Measurements from ENCODE around the gene KIF25.

The KIF25 gene

GRCh38 chr6:168049277-168049676, 51.8 kb downstream of the KIF25 start:
- no peak for DNase-seq (ENCODE audit: low read depth in 2 of 2, low spot score in 1 of 2)

- DNase-seq (ENCODE audit: low read depth in 2 of 2, low spot score in 1 of 2): no peak
Observed at GRCh38 chr6:168049706-168050224, 52.3 kb downstream of the KIF25 start.

DNA sequence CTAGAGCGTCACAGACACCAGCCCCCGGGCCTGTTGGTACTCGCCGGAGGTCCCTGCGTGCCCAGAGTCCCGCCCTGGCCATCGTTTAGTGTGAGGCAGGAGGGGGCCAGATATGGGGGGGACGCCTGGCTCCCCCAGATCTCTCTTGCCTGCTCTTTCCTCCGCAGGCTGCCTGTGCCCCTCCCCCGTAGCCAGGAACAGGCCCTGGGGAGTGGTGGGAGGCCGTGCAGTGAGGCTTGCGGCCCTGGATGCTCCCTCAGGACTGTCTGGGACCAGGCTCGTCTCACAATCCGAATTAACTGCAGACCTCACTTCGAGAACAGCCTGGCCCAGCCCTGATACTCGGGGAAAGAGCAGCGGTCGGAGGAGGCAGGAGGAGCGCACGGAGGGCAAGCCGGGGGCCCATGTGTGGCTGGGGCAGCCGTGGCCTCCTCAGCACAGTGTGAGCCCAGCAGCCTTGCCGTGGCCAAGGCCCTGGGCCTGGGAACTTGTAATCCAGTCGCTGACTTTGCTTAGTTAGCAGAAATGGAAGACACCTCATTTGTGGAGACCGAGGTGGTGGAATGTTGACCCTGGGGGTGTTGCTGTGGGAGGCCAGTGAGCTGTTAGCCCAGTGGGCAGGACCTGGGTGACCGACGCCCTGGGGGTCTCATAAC, 52.9 kb downstream of the KIF25 start:
- DNase-seq (ENCODE audit: low read depth in 2 of 2, low spot score in 1 of 2): no peak

- DNase-seq (ENCODE audit: low read depth in 2 of 2, low spot score in 1 of 2): no peak
Observed at GRCh38 chr6:168050881-168051586, 53.6 kb downstream of the KIF25 start.

DNA sequence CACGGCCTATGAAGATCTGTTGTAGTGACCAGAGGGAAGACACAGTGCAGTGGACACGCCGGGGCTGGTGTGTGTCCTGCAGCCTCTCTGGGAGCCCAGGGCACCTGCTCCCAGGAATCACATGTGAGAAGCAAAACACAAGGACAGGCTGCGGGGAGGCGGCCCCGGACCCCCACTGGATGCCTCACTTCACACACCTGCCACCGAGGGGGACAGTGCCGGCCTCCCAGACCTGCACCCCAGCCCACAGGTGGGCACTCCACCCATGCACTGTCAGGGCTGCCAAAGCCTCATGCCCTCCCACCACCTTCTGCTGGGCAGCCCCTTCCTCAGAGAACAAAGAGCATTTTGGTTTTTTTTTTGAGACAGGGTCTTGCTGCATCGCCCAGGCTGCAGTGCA, 54.2 kb downstream of the KIF25 start:
- DNase-seq (ENCODE audit: low read depth in 2 of 2, low spot score in 1 of 2): no peak

- DNase-seq (ENCODE audit: low read depth in 2 of 2, low spot score in 1 of 2): no peak
Observed at GRCh38 chr6:168052291-168052891, 54.9 kb downstream of the KIF25 start.

GRCh38 chr6:168053086-168053956, 55.9 kb downstream of the KIF25 start:
- DNase-seq (ENCODE audit: low read depth in 2 of 2, low spot score in 1 of 2): no peak

DNA sequence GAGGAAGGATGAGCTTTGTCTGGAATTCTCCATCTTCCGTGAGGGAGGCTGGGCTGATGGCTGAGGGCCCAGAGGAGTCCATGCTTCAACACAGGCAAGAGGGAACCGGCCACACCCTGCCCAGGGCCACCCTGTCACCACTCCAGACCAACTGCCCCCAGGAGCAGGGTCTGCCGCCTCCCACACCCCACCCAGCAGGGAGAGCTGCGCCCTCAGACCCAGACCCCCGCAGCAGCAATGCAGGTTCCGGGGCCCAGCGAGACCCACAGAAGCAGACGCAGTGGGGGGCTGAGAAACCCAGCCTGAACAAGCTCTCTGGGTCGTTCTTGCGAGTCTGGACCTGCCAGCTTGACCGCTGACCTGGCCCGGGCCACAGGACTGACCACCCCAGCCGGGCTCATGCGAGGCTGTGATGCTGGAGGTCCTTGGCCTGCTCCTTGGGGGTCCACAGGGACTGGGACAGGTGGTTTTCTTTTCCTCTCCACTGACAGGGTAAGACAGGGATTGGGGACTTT, 56.5 kb downstream of the KIF25 start:
- DNase-seq (ENCODE audit: low read depth in 2 of 2, low spot score in 1 of 2): no peak

DNA sequence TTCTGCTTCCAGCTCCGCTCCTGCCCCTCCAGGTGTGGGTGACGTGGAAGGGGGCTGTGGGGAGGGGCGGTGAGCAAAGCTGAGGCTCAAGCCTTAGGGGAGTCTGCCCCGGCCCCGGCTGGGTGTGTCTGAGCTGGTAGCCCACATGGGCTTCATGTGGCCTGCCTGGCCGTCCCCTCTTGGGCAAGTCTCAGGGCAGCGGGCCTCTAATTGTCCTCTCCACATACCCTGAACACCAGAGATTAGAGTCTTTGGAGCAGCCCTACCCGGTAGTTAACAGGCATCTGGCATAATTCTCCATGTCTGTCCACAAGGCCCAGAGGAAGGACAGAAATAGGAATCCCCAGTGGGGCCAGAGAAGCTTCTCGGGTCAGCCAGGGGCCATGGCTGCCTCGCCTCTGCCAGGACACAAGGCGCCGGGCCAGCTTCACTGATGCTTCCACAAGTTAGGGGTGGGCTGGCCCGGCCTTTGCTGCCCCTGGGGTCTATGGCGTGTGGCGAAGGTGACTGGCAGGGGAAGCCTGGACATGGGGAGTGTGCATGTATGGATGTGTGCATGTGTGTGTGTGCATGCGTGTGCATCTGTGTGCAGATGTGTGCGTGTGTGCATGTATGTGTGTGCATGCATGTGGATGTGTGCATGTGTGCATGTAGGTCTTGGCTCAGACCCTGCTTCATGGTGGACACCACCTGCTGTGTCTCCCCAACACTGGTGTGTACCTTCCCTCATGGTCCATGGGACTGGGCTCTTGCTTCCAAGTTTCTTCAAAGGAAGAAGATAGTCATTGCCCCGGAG, 57.5 kb downstream of the KIF25 start:
- no peak for DNase-seq (ENCODE audit: low read depth in 2 of 2, low spot score in 1 of 2)

- no peak for DNase-seq (ENCODE audit: low read depth in 2 of 2, low spot score in 1 of 2)
Observed at GRCh38 chr6:168055696-168056489, 58.4 kb downstream of the KIF25 start.

DNA sequence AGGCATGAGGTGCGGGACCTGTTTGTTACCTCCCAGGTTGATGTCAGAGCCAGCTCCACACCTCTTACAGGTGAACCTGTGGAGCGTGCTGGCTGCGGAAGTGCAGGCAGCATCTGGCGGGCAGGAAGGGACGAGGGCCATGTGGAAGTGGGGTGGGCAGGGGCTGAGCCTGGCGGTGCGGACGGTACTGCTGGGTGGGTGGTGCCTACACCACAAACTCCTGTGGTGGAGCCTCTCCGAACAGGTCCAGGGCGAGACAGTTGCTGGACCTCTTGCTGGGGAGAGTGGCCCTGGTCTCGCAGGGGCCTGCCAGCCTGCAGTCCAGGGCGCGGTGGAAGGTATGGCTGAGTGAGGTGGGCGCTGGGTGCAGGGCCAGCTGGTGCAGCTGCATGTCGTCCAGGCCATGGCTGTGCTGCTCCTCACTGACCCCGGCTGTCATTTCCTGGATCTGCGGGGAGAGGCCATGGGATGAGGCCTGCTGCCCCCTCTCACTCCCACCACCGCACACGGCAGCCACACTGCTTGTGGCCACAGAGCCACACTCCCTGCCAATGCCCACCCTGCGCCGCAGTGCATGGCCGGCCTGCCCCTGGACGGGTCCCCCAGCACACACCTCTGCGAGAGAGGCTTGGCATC, 59.5 kb downstream of the KIF25 start:
- no peak for DNase-seq (ENCODE audit: low read depth in 2 of 2, low spot score in 1 of 2)

DNA sequence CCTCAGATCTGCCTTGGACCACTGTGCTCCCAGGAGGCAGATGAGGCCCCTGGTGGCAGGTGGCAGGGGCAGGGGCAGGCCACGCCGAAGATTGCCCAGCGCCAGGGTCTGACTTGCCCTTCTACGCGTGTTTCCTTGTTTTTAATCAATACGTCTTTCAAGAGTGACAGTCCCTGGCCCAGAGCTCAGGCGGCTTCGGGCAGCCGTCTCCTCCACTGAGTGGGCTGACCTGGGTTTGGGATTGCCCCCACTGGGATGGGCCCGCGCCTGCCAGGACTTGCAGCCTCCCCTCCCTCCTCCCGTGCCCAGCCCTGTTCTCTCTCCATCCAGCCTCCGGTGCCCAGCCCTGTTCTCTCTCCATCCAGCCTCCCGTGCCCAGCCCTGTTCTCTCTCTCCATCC, 60.4 kb downstream of the KIF25 start:
- DNase-seq (ENCODE audit: low read depth in 2 of 2, low spot score in 1 of 2): no peak

- DNase-seq (ENCODE audit: low read depth in 2 of 2, low spot score in 1 of 2): no peak
Observed at GRCh38 chr6:168058691-168059551, 61.5 kb downstream of the KIF25 start.

- no peak for DNase-seq (ENCODE audit: low read depth in 2 of 2, low spot score in 1 of 2)
Observed at GRCh38 chr6:168060521-168060931, 63.1 kb downstream of the KIF25 start.

GRCh38 chr6:168061269-168062210, 64.1 kb downstream of the KIF25 start:
- no peak for DNase-seq (ENCODE audit: low read depth in 2 of 2, low spot score in 1 of 2)

DNA sequence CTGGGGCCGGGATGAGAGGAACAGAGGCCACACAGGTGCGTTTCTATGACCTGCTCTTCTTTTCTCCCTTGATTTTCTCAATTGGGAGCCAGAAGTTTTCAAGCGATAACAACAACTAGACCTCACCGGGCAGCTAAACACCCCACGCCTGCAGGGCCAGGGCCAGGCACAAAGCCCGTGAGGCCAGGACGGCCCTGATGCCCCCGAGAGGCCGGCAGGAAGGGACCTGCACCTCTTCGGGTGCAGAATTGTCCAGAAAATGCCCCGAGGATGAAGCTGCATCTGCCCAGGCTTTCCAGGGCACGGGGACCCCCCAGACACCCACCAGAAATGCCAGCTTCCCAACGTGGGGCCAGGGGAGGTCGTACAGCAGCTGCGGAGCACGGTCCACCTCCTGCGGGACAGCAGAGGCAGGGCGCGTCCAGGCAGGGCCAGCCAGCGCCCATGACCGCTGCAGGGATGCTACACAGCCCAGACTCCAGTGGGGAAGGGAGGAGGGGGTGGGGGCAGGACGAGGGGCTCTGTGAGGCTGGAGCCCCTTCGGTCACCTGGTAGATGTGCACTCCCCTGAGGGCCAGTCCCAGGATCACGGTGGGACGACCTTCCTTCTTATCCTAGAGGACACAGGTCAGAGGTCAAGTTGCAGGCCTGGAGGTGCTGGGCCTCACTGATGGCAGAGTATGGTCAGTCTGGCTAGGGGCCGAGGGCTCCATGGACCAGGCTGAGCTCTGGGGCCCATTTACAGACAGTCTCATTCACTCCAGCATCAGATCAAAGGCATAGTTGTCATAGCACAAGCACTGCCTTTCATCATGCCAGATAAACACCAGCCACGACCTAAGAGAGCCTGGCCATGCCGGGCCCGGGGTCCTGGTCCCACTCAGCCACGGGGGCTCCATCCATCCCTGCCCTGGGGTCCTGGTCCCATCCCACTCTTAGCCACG, 65.1 kb downstream of the KIF25 start:
- no peak for DNase-seq (ENCODE audit: low read depth in 2 of 2, low spot score in 1 of 2)

Data from stimulated activated CD8-positive, alpha-beta memory T cell treated with anti-CD3 and anti-CD28 coated beads, Interleukin-4, amount 100 ng/mL, for 4 hours (primary cell).